Adrenal gland (tissue), 5 donors: Measurements from ENCODE around the gene DPP10.

ENCODE experiments used
- POLR2A ChIP-seq, 2 donors: fragments of 450-650 bp; IDR thresholded peaks; one replicate each; pipeline ENCODE4 v1.6.1; 2017; ENCODE audit warnings: antibody characterized with exemption in 2 of 2, mild to moderate bottlenecking in 2 of 2, moderate library complexity in 1 of 2
- TF ChIP-seq, protein P1 (sequence below), 6 experiments: fragments of 450-650 bp in 4 of 6; fragments of 200-600 bp in 2 of 6; sonication (generic) in 1 of 6; IDR thresholded peaks; 1 replicate in 5 of 6; 2 replicates in 1 of 6; pipeline versions ENCODE4 v1.5.1 to v1.8.0; 2016 to 2021; ENCODE audit warnings: antibody characterized with exemption in 6 of 6, mild to moderate bottlenecking in 2 of 6, moderate library complexity in 1 of 6
- donor health status: DM: no; HTN: no; CAD: no.

DNA sequence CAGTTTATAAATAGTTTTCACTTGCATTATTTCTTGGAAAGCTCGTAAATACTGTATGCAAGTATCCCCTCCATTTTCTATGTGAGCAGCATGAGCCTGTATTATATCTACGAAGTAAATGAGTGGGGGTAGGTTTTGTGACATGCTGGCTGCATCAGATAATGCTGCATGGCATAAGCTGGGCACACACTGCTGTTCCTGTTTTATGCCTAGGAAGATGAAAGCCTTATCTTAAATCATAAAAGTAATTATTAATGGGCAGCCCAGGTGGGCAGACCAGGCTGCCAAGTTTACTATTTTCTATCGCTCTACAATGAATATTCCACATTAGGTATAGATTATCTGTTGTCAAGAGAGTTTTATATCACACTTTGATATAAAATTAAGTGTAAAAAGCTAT lies 854.6 kb downstream of the DPP10 start:
- TF ChIP-seq, protein P1, sequence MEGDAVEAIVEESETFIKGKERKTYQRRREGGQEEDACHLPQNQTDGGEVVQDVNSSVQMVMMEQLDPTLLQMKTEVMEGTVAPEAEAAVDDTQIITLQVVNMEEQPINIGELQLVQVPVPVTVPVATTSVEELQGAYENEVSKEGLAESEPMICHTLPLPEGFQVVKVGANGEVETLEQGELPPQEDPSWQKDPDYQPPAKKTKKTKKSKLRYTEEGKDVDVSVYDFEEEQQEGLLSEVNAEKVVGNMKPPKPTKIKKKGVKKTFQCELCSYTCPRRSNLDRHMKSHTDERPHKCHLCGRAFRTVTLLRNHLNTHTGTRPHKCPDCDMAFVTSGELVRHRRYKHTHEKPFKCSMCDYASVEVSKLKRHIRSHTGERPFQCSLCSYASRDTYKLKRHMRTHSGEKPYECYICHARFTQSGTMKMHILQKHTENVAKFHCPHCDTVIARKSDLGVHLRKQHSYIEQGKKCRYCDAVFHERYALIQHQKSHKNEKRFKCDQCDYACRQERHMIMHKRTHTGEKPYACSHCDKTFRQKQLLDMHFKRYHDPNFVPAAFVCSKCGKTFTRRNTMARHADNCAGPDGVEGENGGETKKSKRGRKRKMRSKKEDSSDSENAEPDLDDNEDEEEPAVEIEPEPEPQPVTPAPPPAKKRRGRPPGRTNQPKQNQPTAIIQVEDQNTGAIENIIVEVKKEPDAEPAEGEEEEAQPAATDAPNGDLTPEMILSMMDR (IDR thresholded peaks at IDR 0.05): no peak
- TF ChIP-seq POLR2A (IDR thresholded peaks at IDR 0.05): no peak
